Trophoblast cell (in vitro differentiated cells and primary cell): Measurements from ENCODE around the gene MYBBP1A.

Experiments used
- DNase-seq, 2 donors: peaks; one replicate each; pipeline ENCODE4 v3.0.0-alpha.2; 2016
- H2AFZ ChIP-seq: 2 replicates; pipeline ENCODE4 v1.6.1; 2013; ENCODE audit warnings: low read length, moderate library complexity, mild to moderate bottlenecking; ENCODE audit not compliant: insufficient read depth, poor library complexity
- H2AK5ac ChIP-seq: 2 replicates; pipeline ENCODE4 v1.6.1; 2013; ENCODE audit warnings: mild to moderate bottlenecking, low read length
- H2BK120ac ChIP-seq: 2 replicates; pipeline ENCODE4 v1.6.1; 2013; ENCODE audit warnings: low read length, mild to moderate bottlenecking, moderate library complexity; ENCODE audit not compliant: insufficient read depth, poor library complexity
- H2BK12ac ChIP-seq: 2 replicates; pipeline ENCODE4 v1.6.1; 2013; ENCODE audit warnings: mild to moderate bottlenecking, low read length, moderate library complexity
- H2BK5ac ChIP-seq: 2 replicates; pipeline ENCODE4 v1.6.1; 2013; ENCODE audit warnings: low read length, low read depth, moderate library complexity, mild to moderate bottlenecking; ENCODE audit not compliant: poor library complexity
- H3K14ac ChIP-seq: 2 replicates; pipeline ENCODE4 v1.6.1; 2013; ENCODE audit warnings: mild to moderate bottlenecking, low read length
- H3K18ac ChIP-seq: 2 replicates; pipeline ENCODE4 v1.6.1; 2013; ENCODE audit warnings: mild to moderate bottlenecking, low read length
- H3K23ac ChIP-seq: 2 replicates; pipeline ENCODE4 v1.6.1; 2013; ENCODE audit warnings: low read length
- H3K27ac ChIP-seq: 2 replicates; pipeline ENCODE4 v1.5.1; 2013; ENCODE audit warnings: low read depth, mild to moderate bottlenecking, inconsistent platforms, low read length, moderate library complexity
- H3K27me3 ChIP-seq: 2 replicates; pipeline ENCODE4 v1.6.1; 2013; ENCODE audit warnings: inconsistent platforms, mild to moderate bottlenecking, low read length, moderate library complexity; ENCODE audit not compliant: insufficient read depth
- H3K36me3 ChIP-seq, 2 experiments: 1 replicate in 1 of 2; 2 replicates in 1 of 2; pipeline ENCODE4 v1.6.1; 2013; ENCODE audit warnings: low read length in 2 of 2, mild to moderate bottlenecking in 2 of 2, moderate library complexity in 1 of 2; ENCODE audit not compliant: insufficient read depth in 2 of 2, control insufficient read depth in 1 of 2
- H3K4ac ChIP-seq: 2 replicates; pipeline ENCODE4 v1.6.1; 2013; ENCODE audit warnings: low read depth, mild to moderate bottlenecking, low read length, moderate library complexity
- H3K4me1 ChIP-seq, 2 experiments: 1 replicate in 1 of 2; 2 replicates in 1 of 2; pipeline ENCODE4 v1.6.1; 2013; ENCODE audit warnings: low read length in 2 of 2, mild to moderate bottlenecking in 2 of 2, moderate library complexity in 1 of 2; ENCODE audit not compliant: insufficient read depth in 2 of 2, control insufficient read depth in 1 of 2
- H3K4me2 ChIP-seq: 2 replicates; pipeline ENCODE4 v1.6.1; 2013; ENCODE audit warnings: inconsistent platforms, mild to moderate bottlenecking, low read length, moderate library complexity
- H3K4me3 ChIP-seq: 2 replicates; pipeline ENCODE4 v1.5.1; 2013; ENCODE audit warnings: mild to moderate bottlenecking, low read depth, low read length, inconsistent platforms
- H3K79me1 ChIP-seq: one replicate; pipeline ENCODE4 v1.6.1; 2013; ENCODE audit warnings: low read length
- H3K79me2 ChIP-seq: 2 replicates; pipeline ENCODE4 v1.6.1; 2013; ENCODE audit warnings: low read length, mild to moderate bottlenecking; ENCODE audit not compliant: control insufficient read depth, insufficient read depth, poor library complexity
- H3K9ac ChIP-seq: 2 replicates; pipeline ENCODE4 v1.6.1; 2013; ENCODE audit warnings: mild to moderate bottlenecking, low read length
- H3K9me3 ChIP-seq: 2 replicates; pipeline ENCODE4 v1.6.1; 2013; ENCODE audit warnings: low read depth, mild to moderate bottlenecking, control low read depth, inconsistent platforms, low read length; ENCODE audit not compliant: insufficient read depth
- H4K12ac ChIP-seq: 2 replicates; pipeline ENCODE4 v1.6.1; 2013; ENCODE audit warnings: low read depth, mild to moderate bottlenecking, low read length, moderate library complexity
- H4K8ac ChIP-seq: 2 replicates; pipeline ENCODE4 v1.6.1; 2013; ENCODE audit warnings: low read depth, mild to moderate bottlenecking, low read length, moderate library complexity
- H4K91ac ChIP-seq: one replicate; pipeline ENCODE4 v1.6.1; 2013; ENCODE audit warnings: low read depth, mild to moderate bottlenecking, low read length, moderate library complexity
- WGBS: extraction: QIAGEN DNeasy Blood & Tissue Kit; methylation state at CpG from one replicate; pipeline ENCODE4 v1.1.7; 2013; ENCODE audit warnings: missing lambda C conversion rate; ENCODE audit not compliant: insufficient read length, insufficient coverage; ENCODE audit errors: extremely low coverage; 5-methylcytosine and 5-hydroxymethylcytosine counted together

Gene MYBBP1A

GRCh38 chr17:4551141-4551540 lies 4.0 kb downstream of the MYBBP1A start:
- H4K8ac ChIP-seq: no peak overlapping the region
- H3K9me3 ChIP-seq: peaks cover 2% of the 10 kb centered on the region
- no peak overlapping the region for H3K9ac ChIP-seq
- peaks cover 8% of the 10 kb centered on the region for H3K79me2 ChIP-seq
- no peak overlapping the region for H3K23ac ChIP-seq
- peaks cover 8% of the 10 kb centered on the region for H3K79me1 ChIP-seq
- no CpG with 5 or more reads among the region's 8 CpGs for WGBS
- no peak overlapping the region for H4K91ac ChIP-seq
- no peak overlapping the region for H3K27ac ChIP-seq
- no peak overlapping the region for H3K4me2 ChIP-seq
- peaks cover 17 to 27% of the 10 kb centered on the region in 2 experiments for H3K4me1 ChIP-seq
- H3K36me3 ChIP-seq: peaks cover 55 to 56% of the 10 kb centered on the region in 2 experiments
- H2BK5ac ChIP-seq: no peak overlapping the region
- DNase-seq: no peak
- H4K12ac ChIP-seq: no peak overlapping the region
- no peak overlapping the region for H2BK12ac ChIP-seq
- H3K18ac ChIP-seq: no peak overlapping the region
- H2BK120ac ChIP-seq: no peak overlapping the region
- H2AK5ac ChIP-seq: no peak overlapping the region
- no peak overlapping the region for H2AFZ ChIP-seq
- no peaks in the 10 kb centered on the region for H3K27me3 ChIP-seq
- H3K4me3 ChIP-seq: no peak overlapping the region
- no peak overlapping the region for H3K14ac ChIP-seq
- no peak overlapping the region for H3K4ac ChIP-seq

- no peak overlapping the region for H3K18ac ChIP-seq
- H3K9me3 ChIP-seq: peaks cover 2% of the 10 kb centered on the region
- DNase-seq: no peak
- H3K27ac ChIP-seq: no peak overlapping the region
- H3K4me2 ChIP-seq: no peak overlapping the region
- no peak overlapping the region for H2AFZ ChIP-seq
- peaks cover 8% of the 10 kb centered on the region for H3K79me2 ChIP-seq
- no CpG with 5 or more reads among the region's 16 CpGs for WGBS
- no peak overlapping the region for H4K91ac ChIP-seq
- H3K23ac ChIP-seq: no peak overlapping the region
- H4K8ac ChIP-seq: no peak overlapping the region
- no peak overlapping the region for H2BK12ac ChIP-seq
- no peak overlapping the region for H3K9ac ChIP-seq
- no peak overlapping the region for H2BK120ac ChIP-seq
- H3K14ac ChIP-seq: no peak overlapping the region
- no peaks in the 10 kb centered on the region for H3K27me3 ChIP-seq
- peaks cover 12 to 23% of the 10 kb centered on the region in 2 experiments for H3K4me1 ChIP-seq
- H3K79me1 ChIP-seq: peaks cover 7% of the 10 kb centered on the region
- H2BK5ac ChIP-seq: no peak overlapping the region
- H3K4me3 ChIP-seq: peak overlapping the region; percentile 19
- H2AK5ac ChIP-seq: no peak overlapping the region
- H4K12ac ChIP-seq: no peak overlapping the region
- no peak overlapping the region for H3K4ac ChIP-seq
- H3K36me3 ChIP-seq: peaks cover 55 to 56% of the 10 kb centered on the region in 2 experiments
Observed at GRCh38 chr17:4550534-4551039, 4.6 kb downstream of the MYBBP1A start.

DNA sequence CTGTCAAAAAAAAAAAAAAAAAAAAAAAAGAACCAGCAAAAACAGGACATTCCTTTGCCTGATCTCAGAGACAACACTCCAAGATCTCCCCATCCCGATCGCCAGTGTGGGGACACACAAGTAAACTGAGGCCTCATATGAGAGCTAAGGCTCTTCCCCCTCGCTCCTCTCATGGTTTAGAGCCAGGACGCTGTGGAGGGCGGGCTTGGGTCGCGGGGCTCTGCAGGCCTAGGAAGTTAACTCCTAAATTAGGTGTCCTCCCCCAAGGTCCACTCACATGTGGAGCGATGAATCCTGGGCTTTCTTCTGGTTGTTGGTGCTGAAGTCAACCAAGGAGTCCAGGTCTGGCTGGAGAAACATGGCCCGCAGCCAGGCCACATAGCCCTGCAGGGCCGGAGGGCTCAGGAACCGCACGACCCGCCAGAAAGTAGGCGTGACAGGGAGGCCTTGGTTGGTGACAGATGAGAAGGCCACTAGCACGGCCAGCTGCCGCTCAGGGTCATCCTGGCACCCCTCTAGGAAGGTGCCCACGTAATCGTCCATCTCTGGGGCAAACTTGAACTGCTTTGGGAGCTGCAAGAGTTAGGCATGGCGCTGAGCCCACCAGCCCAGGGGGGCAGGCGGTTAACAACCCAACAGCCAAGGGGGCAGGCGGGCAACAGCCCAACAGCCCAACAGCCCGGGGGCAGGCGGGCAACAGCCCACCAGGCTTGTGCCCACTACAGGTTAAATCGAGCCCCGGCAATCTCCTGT lies 5.2 kb downstream of the MYBBP1A start:
- WGBS: no CpG with 5 or more reads among the region's 25 CpGs

GRCh38 chr17:4548721-4549531 lies 6.3 kb downstream of the MYBBP1A start:
- H4K12ac ChIP-seq: no peak overlapping the region
- no peak overlapping the region for H3K4ac ChIP-seq
- peaks cover 2% of the 10 kb centered on the region for H3K9me3 ChIP-seq
- H3K18ac ChIP-seq: no peak overlapping the region
- WGBS: no CpG with 5 or more reads among the region's 24 CpGs
- no peak overlapping the region for H2BK120ac ChIP-seq
- no peak overlapping the region for H3K27ac ChIP-seq
- no peak overlapping the region for H4K91ac ChIP-seq
- H2BK12ac ChIP-seq: no peak overlapping the region
- peaks cover 62 to 65% of the 10 kb centered on the region in 2 experiments for H3K36me3 ChIP-seq
- H3K23ac ChIP-seq: no peak overlapping the region
- no peak overlapping the region for H3K4me3 ChIP-seq
- H3K79me1 ChIP-seq: no peaks in the 10 kb centered on the region
- H3K9ac ChIP-seq: no peak overlapping the region
- no peaks in the 10 kb centered on the region for H3K27me3 ChIP-seq
- DNase-seq: no peak
- H4K8ac ChIP-seq: no peak overlapping the region
- no peak overlapping the region for H3K4me2 ChIP-seq
- H2AFZ ChIP-seq: no peak overlapping the region
- no peak overlapping the region for H2BK5ac ChIP-seq
- H3K14ac ChIP-seq: no peak overlapping the region
- peaks cover 2 to 14% of the 10 kb centered on the region in 2 experiments for H3K4me1 ChIP-seq
- H2AK5ac ChIP-seq: no peak overlapping the region
- H3K79me2 ChIP-seq: no peaks in the 10 kb centered on the region

More for the DNA sequence above, 5.2 kb downstream of the MYBBP1A start:
- Histone ChIP-seq H2AK5ac (no peak overlapping the region), H3K18ac (no peak overlapping the region), H3K36me3 (peaks cover 60 to 62% of the 10 kb centered on the region in 2 experiments), H3K9ac (no peak overlapping the region), H3K23ac (no peak overlapping the region), H3K14ac (no peak overlapping the region), H2BK5ac (no peak overlapping the region), H3K9me3 (peaks cover 2% of the 10 kb centered on the region), H3K4me2 (no peak overlapping the region), H2AFZ (no peak overlapping the region), H3K79me1 (peaks cover 3% of the 10 kb centered on the region), H3K27me3 (no peaks in the 10 kb centered on the region), H2BK12ac (no peak overlapping the region), H4K12ac (no peak overlapping the region), H3K4ac (no peak overlapping the region), H4K8ac (no peak overlapping the region), H3K4me1 (peaks cover 12 to 24% of the 10 kb centered on the region in 2 experiments), H2BK120ac (no peak overlapping the region), H4K91ac (no peak overlapping the region), H3K4me3 (no peak overlapping the region), H3K27ac (no peak overlapping the region), H3K79me2 (peaks cover 5% of the 10 kb centered on the region)
- DNase-seq: no peak
